ENCODE results near the gene RSPO4.
"Not testable (repeated sequence)": the region's sequence is repeated elsewhere in the genome, so short reads cannot be mapped to it uniquely, and the experiment has no call there.

The RSPO4 gene

DNA sequence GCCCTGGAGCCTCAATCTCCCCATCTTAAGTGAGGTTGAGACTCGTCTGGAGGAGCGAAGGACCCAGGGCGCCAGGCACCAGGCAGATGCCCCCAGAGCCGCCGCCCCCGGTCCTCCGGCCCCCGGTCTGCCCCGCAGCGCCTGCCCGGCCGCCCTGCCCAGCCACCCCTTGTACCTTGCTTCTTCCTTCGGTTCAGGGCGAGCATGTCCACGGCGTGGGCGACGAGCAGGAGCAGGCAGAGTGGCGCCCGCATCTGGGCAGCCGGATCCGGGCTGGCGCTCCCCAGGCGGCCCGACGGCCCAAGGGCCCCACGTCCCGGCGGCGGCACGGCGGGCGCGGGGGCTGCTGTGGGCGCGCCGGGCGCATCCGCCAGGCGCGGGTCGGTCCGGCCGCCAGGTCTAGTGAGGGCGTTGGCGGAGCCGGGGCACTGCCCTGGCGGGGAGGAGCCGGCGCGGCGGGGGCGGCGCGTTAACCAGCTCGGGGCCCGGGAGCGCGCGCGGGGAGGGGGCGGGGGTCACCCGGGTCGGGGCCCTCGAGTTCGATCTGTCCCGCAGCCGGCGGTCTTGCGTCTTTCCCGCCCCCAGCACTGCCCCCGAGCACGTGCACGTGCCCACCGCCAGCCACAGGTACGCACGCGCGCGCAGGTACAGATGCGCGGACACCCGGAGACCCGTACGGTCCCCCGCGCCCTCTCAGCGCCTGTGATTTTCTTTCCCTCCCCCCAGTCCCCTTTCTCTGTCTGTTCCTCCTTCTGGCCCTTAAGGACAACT is at the start of gene RSPO4:
Gene RSPO4 (minus strand): TSS at position 401 of the 771 bp plus-strand sequence. CDS start 147 bp downstream, at position 254.
- DNase-seq: peak; percentile 46

DNA sequence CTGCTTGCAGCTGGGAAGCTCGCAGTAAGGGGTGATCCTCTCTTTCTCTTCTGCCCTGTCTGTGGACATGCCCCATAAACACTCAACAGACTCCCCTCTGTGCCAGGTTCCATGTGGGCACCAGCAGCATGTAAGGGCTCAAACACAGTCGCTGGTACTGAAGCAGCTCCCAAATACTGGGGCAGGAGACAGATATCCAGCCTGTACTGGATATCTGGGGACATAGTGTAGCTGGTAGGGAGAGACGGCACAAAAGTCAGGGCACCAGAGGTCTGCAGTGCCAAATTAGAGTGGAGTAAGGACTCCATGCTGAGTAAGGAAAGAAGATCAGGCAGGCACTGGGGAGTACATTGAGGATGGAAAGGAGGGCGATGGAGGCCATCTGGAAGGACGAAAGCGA is 48.3 kb upstream of the RSPO4 start:
- no peak for DNase-seq

DNA sequence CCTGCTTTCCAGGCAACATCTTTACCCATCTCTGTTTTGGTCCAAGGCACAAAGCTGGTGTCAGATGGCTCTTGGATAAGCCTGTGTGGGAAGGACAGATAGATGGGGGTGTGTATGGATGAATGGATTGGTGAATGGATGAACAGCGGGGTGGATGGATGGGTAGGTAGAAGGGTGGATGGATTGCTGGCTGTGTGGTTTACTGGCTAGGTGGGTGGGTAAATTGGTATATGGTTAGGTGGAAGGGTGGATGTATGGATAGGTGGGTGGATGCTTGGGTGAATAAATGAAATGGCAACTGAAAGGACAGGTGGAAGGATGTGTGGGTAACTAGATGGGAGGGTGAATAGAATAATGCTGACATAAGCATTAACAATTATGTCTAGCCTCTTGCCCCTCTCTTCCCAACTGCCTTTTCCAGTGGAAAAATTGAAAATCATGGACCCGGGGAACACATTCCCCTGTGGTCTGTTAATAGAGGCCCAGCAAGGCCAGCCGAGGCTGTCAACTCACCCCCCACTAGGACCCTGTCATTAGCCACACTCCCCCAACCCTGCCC is 43.8 kb upstream of the RSPO4 start:
- no peak for DNase-seq

DNA sequence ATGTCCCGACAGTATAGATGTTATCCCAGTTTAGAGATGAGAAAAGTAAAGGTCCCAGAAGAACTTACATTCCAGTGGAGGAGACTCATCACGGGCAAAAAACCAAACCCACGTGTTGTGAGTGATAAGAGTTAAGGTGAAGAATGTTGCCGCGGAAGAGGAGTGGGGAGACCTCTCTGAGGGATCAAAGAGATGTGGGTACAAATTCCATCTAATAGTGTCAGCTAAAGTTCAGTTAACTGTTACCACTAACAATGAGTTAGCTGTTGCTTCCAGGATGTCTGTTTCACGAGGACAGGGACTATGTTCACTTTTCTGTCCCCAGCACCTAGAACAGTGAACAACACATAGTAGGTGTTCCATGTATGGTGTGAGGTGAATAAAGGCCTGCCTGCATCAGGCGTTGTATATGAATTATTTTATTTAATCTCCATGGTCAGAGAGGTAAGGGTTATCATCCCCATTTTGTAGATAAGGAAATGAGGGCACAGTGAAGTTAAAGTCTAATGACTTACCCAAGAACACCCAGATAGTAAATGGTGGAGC is 39.8 kb upstream of the RSPO4 start:
- DNase-seq: no peak

DNA sequence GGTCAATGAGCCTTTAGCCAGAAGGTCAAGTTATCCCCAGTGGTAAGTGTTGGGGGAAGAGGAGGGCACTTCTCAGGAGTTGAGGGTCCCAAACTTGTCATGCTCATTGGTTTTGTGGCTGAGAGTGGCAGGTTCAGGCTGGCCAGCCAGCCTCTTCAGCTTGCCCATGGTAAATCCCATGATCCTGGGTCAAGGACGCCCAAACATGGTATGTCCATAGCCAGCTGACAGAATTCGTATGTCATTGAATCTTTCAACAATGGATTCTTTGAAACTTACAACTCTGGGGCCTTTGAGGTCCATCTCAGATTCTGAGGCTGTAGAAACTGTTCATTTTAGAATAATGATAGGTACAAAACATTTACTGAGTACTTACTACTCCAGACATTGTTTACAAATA is 36.1 kb upstream of the RSPO4 start:
- no peak for DNase-seq

DNA sequence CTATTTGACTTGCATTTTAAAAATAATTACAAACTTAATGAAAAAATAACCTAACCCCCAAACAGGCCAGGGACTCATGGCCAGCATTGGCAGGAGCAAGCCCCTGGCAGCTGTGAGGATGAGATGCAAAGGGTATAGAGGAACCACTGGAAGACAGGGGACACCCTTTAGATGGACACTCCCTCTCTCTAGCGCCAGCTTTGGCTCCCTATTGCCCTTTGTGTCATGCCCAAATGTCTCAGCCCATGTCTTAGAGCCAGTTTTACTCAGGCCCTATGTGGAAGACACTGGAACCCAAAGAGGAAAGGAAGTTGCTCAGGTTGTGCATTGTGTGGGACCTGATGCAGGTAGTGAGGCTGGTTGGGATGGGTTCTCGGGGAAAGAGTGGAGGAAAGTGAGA is 34.9 kb upstream of the RSPO4 start:
- no peak for DNase-seq

DNA sequence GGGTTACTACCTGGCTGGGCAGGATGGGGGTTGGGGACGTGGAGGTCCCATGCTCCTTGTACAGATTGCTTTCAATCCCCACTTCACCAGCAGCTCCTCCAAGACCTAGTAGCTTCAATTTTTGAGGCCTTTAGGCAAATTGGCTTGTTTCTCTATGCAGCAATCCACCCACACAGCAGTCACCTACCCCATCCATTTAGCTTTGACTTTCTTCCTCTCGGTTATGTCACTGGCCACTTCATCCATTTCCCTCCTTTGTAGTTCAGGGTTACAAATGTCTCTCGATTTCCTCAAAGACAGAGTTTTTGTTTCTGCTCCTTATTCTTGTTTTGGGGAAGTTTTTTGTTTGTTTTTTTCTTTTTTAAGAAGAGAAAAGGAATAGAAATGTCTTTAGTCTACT is 33.4 kb upstream of the RSPO4 start:
- no peak for DNase-seq

DNA sequence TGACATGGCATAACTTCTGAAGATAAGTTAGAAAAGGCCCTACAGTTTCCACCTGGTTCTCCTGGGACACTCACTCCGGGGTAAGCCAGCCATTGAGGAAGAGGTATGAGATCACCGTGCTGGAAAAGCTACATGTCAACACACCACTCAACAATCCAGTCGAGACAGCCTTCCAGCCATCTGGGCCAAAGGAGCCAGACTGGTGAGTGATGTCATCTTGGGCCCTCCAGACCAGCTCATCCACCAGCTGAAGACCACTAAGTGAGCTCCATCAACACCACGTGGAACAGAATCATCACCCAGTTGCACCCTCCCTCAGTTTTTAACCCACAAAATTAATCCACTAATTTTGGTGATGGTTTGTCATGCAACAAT is 32.3 kb upstream of the RSPO4 start:
- no peak for DNase-seq

DNA sequence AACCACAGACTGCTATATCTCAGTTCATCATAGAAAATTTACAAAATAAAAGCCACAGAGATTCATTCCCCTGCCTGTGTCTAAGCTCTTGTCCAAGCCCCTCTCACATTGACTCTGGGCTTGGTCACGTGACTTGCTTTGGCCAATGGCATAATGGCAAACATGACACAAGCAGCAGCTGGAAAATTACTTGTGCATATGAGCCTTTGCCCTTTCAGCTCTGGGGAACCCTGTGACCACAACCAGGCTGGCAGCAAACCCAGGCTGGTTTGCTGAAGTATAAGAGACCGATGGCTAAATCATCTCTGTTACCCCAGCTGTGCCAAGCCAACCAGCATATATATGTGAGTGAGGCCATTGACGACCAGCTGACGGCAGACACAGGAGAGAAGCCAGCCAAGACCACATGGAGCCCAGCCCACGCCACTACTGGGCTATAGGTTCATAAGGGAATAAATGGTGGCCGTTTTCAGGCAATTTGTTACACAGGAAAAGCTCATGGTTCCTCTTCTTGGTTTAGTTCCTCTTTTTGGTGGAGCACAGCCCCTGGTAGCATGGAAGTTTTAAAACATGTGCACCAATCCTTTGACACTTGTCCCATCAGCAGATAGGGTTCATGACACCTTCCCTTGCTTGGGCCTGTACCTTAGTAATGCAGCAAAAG is 31.8 kb upstream of the RSPO4 start:
- DNase-seq: no peak

DNA sequence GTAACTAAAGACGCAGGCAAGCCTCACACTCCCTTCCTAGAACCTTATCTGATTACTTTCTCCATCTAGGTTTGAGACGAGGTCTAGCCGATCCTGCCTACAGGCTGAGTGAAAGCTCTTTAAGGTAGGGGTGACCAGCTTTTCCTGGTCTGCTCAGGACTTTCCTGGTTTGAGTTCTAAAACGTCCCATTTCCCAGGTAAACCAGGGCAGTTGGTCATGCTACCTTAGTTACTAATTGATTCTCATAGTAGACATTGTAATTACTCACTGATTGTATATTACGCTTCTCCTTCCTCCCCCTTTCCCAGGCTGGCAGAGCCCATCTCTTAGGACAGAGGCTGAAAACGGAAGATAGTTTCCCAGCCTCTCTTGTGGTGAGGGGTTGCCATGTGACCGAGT is 27.9 kb upstream of the RSPO4 start:
- no peak for DNase-seq

DNA sequence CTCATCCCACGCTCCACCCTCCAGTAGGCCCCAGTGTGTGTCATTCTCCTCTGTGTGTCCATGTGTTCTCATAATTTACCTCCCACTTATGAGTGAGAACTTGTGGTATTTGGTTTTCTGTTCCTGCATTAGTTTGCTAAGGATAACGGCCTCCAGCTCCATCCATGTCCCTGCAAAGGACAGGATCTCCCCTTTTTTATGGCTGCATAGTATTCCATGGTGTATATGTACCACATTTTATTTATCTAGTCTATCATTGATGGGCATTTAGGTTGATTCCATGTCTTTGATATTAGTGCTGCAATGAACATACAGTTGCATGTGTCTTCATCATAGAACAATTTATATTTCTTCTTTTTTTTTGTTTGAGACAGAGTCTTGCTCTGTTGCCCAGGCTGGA is 24.1 kb upstream of the RSPO4 start:
- not testable (repeated sequence) for DNase-seq

DNA sequence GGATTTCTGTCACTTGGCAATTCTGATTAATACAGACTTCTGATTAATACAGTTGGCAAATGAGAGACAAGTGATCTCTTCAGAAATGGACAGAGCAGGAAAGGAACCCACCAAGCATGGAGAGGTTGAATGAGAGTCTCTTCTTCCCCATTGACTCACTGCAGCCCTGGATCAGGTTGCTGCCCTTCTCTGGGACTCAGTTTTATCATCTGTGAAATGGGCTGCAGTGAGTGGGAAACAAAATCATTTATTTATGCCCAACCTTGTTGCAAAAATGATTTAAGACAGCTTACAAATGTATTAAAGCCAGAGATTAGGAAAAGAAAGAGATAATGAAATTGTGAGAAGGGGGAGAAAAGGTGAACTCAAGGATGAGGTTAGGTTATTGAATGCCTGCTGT is 20.8 kb upstream of the RSPO4 start:
- no peak for DNase-seq

DNA sequence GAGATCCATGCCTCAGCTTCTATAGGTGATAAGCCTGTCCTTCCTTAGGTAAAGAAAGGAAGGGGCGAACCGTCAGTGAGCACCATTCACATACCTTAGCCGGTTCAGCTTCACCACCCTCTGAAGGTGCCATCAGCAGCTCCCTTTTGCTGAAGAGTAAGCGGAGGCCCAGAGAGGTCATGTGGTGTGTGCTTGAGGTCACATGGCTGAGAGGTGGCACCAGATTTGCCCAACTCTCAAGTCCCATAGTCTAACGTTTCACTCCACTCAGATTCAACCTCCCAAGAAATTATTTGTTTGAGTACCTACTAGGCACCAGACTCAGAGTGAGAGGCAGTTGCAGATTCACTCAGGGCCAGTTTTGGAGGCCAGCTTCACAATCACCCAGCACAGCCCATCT is 18.5 kb upstream of the RSPO4 start:
- DNase-seq: no peak

DNA sequence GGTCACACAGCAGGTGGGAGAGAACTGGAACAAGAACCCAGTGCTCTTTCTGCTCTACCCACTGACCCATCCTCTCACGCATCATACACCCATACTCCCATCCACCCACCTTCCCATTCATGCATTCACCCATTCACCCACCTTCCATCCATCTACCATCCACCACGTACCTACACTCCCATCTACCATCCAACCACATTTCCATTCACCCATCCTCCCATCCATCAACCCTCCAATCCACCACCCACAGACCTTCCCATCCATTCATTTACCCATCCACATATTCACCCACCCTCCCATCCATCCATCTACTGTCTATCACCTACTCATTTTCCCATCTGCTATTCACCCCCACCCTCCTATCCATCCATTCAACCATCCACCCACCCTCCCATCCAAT is 17.2 kb upstream of the RSPO4 start:
- no peak for DNase-seq

DNA sequence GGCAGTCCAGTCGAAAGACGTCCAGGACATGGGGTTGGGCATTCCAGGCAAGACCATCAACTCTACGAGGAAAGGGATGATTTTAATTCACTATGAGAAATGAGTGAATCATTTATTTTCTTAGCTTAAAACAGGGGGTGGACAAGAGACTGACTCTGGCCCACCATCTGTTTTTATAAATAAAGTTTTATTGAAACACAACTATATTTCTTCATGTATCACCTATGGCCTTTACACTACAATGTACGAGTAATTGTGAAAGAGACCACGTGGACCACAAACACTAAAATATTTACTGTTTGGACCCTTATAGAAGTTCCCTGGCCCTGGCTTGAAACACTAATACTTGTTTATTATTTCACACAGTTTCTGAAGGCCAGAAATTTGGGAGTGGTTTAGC is 15.6 kb upstream of the RSPO4 start:
- DNase-seq: no peak

DNA sequence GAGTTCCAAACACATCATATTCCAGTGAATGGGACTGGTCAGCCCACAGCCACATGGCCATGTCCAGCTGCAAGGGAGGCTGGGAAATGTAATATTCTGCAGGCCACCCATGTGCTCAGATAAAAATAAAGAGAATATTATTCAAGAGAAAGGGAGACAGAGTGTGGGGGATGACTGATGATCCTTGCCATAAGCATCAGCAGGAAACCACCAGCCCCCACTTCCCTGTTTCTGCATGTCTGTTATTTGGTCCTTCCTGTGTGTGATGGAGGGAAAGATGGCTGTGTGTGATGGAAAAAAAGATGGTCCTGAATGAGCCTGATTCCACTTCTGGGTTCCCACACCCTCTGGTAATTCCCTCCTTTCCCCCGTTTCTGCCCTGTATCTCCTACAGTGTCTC is 13.1 kb upstream of the RSPO4 start:
- no peak for DNase-seq

DNA sequence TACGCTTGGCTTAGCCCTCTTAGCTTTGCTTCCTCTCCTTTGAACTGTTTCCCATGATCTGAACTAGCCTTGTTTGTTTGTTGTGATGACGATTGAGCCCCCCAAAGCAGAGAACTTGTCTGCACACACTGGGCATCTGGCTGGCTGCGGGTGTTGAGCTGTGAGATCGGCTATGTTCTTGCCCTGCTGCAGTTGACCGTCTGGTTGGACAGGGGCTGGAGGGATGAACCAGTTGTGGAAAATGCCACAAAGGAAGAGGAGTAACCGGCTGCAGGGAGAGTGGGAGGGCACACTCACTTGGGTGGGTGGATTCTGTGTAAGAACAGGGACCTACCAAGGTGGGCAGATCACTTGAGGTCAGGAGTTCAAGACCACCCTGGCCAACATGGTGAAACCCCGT is 12.4 kb upstream of the RSPO4 start:
- no peak for DNase-seq

DNA sequence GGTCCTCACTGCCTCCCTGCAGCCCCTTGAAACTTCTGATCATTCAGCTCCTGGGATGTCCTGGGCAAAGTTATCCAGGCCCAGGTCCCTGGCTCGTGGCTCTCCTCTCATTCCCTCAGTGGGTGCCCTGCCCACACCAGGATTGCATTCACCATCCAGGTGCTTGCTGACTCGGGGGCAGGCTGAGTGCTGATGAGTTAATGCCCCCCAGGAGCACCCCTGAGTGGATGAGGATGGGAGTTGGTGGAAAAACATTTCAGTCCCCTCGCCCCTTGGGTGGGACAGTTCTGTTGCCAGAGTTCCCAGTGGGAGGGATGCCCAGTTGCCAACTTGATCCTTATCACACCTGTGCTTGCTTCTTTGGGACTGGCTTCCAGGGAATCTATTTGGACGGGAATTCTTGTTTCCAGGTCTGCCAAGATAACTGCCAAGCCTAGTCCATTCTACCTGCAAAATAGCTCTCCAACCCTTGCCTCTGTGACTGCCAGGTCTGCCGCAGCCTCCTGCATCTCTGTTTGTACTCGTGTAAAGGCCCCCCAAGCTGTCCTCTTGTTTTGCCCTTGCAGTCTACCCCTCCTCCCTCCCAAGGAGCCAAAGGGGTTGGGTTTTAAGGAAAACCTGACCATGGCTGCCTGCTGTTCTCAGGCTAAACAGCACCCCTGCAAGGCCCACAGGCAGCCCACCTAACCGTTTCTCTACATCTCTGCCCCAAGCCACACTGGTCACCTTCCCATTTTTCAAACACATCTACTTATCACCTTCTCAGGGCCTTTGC is 11.6 kb upstream of the RSPO4 start:
- DNase-seq: no peak

DNA sequence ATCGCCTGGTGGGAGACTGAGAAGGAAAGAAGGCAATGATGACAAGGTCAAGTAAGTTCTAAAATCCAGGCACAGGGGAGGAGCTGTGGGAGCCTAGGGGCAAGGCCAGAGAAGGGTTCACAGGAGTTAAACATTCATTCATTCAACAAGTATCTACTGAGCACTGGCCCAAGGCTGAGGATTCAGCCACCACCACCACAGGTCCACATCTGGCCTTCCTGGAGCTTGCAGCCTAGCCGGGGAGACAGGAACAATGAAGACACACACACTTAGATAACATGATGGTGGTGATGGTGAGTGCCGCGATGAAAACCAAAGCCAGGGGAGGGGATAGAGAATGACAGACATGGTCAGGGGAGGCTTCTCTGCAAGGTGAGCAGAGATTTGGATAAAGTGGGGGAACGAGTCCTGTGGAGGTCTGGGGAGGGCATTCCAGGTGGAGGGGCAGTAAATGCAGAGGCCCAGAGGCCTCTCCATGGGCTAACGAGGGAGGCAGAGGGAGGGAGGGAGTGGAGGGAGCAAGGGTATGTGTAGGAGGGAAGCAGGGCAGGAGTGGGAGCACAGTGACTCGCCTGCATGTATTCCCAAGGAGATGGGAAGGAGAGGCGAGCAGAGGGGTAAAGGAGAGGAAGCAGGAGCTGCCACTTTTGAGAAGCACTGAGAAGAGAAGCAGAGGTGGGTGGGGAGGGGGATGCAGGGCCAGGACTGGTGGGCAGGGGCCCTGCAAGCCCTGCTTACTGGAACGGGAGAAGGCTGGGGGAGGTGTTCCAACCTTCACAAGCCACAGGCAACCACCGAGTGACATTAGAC is 10.5 kb upstream of the RSPO4 start:
- no peak for DNase-seq

DNA sequence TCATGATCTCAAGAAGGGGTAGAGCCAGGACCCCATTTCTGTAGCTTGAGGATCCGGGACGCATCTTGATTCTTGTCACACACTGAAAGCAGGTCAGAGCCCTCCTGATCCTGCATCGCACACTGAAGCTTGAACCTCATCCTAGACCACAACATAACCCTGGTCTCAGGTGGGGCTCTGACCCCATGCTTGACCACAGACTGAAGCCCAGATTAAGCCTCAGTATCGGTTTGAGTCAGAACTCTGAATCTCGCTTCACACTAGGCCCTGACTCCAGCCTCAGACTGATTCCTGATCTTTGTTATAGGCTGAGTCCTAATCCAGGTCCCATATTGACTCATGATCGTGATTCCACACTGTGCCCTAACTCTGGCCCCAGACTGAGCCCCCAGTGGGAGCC is 8.5 kb upstream of the RSPO4 start:
- no peak for DNase-seq

DNA sequence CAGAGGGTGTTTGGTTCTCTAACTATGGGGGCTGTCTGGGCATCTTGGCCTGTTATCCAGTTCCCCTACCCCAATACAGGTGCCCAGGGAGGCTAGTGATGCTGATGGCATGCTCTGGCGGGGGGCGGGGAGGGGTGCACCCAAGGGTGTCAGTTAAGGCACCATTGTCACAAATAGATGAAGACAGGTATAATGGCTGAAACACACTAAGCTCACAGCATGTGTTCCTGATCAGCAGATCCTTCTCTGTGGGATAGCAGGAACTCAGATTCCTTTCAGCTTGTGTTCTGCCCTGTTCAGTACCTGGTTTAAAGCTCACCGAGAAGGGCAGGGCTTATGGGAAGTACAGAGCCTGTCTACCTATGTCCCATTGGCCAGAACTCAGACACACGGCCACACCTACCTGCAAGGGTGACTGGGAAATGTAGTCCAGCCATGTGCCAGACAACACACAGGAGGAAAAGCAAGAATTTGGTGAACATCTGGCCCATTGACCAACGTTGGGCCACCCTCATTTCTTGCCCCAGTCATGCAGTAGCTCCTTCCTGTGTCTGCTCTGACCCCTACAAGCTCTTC is 3.4 kb upstream of the RSPO4 start:
- peak; percentile 17 for DNase-seq

All from NCI-H1105 (cell line).